Activated CD4-positive, alpha-beta T cell treated with anti-CD3 and anti-CD28 coated beads, Interleukin-2, Interleukin-6, amounts not matched to agents 100 ng/mL and 50 ng/mL, durations not matched to agents 16 hours and 8 hours (primary cell): ENCODE measurements around the gene NUDT1.

ENCODE experiments used
- DNase-seq: peaks from one replicate; pipeline ENCODE4 v3.0.0-alpha.2; 2020

The NUDT1 gene

GRCh38 chr7:2205036-2205780, 36.8 kb upstream of the NUDT1 start:
- DNase-seq, result no peak

DNA sequence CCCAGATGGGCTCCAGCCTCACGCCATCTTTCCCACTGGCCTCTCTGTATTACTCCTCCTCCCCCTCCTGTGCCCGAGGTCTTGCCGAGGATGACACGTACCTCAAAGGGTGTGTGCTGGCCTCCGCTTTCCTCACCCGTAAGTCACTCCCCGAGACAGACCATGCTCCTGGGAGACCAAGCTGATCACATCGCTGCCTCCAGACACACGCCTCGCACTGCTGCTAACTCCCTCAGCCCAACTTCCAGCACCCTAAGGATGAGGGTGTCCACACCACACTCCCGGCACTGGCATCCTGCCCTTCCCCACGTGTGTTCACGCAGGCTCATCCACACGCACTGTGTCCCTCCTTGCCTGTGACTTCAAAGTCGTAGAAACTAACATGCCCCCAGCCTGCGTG, 33.3 kb upstream of the NUDT1 start:
- no peak for DNase-seq

- peak; percentile 46 for DNase-seq
Observed at GRCh38 chr7:2209146-2209960, 32.7 kb upstream of the NUDT1 start.

DNA sequence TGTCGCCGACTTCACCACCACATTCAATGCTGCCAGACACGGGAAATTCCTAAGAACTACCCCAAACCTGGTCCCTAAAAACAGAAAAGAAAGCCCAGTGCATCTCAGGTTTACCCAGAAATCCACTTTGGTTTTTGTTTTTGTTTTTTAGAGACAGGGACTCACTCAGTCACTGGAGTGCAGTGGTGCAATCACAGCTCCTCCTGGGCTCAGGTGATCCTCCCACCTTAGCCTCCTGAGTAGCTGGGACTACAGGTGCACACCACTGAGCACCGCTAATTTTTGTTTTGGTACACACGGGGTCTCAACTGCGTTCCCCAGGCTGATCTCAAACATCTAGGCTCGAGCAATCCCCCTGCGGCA, 32.1 kb upstream of the NUDT1 start:
- DNase-seq, result no peak

- no peak for DNase-seq
Observed at GRCh38 chr7:2210551-2211258, 31.3 kb upstream of the NUDT1 start.

- DNase-seq, result no peak
Observed at GRCh38 chr7:2211259-2211880, 30.7 kb upstream of the NUDT1 start.

GRCh38 chr7:2211926-2212325, 30.1 kb upstream of the NUDT1 start:
- DNase-seq, result no peak

DNA sequence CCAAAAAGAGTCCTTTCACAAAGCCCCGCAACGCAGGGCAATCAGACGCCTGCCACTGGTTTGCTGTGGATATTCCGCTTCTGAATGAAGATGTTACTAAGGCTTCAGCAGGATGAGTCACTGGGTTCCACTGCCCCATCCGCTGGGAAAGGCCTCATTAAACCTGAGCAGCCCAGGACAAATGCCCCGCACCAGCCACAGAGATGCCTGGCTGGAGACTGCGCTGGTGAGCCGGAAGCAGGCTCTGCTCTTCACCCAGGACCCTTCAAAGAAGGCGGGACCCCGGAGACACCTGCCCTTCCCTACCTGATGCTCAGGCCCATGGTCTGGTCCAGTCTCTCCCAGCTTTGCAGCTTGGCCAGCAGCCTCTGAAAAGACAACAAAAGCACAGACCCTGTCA, 29.1 kb upstream of the NUDT1 start:
- DNase-seq, result no peak

GRCh38 chr7:2213551-2214215, 28.3 kb upstream of the NUDT1 start:
- DNase-seq, result no peak

DNA sequence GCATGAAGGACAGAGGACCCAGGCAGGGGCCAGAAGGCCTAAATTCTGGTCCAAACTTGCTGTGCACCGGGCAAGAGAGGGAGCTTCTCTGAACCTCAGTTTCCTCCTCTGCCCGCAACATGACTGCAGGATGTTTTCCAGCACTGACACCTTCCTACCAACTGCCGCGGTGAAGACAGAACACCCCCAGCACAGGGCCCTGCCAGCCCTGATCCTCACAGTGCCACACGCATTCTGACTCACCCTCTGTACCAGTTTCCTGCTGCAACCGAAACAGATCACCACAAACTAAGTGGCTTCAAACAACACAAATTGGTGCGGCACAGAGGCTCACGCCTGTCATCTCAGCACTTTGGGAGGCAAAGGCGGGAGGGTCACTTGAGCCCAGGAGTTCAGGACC, 27.4 kb upstream of the NUDT1 start:
- DNase-seq, result peak; percentile 87

- DNase-seq, result no peak
Observed at GRCh38 chr7:2215851-2216250, 26.2 kb upstream of the NUDT1 start.

- DNase-seq, result no peak
Observed at GRCh38 chr7:2217206-2217605, 24.8 kb upstream of the NUDT1 start.

DNA sequence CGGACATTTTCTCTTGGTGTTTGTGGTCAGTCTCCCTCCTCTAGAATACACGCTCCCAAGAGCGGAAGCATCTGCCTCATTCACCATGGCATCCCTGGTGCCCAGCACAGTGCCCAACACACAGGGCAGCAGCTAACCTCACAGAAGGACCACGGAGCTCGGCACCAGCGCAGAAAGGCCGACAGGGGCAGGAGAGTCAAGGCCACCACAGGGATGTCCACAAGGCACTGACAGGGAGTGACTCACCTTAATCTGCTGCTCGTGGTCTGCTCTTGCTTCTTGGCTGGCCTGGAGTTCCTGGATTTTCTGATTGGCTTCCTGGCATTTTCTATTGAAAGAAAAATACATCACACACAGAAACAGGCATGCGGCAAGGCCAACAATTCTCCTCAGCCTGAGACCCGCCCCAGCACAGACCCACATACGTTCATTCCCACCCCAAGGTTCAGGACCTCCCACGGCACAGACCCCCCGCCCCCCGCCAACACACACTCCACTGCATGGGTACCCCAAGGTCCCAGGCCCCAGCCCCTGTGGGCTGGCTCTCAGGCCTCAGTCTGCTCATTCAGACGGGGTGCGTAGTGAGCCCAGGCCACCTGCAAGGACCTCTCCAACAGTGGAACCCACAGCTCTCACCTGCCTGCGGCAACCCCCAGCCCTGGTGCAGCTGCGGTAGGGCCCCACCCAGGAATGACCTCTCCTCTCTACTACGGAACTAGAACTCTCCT, 24.1 kb upstream of the NUDT1 start:
- no peak for DNase-seq

DNA sequence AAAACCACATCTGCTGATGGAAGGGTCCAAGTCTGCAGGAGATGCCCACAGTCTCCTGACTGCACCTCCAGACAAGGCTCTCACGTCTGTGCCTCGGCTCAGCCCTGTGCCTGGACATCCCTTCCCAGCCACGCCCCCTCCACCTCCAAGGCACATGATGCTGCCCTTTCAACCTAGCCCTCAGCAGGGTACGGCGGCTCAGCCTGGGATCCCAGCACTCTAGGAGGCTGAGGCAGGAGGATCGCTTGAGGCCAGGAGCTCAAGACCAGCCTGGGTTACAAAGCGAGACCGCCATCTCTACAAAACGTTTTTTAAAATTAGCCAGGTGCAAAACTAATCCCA, 23.6 kb upstream of the NUDT1 start:
- DNase-seq, result no peak

- DNase-seq, result no peak
Observed at GRCh38 chr7:2219136-2219535, 22.9 kb upstream of the NUDT1 start.

- no peak for DNase-seq
Observed at GRCh38 chr7:2219606-2220005, 22.4 kb upstream of the NUDT1 start.

GRCh38 chr7:2220030-2220429, 22.0 kb upstream of the NUDT1 start:
- DNase-seq, result no peak

DNA sequence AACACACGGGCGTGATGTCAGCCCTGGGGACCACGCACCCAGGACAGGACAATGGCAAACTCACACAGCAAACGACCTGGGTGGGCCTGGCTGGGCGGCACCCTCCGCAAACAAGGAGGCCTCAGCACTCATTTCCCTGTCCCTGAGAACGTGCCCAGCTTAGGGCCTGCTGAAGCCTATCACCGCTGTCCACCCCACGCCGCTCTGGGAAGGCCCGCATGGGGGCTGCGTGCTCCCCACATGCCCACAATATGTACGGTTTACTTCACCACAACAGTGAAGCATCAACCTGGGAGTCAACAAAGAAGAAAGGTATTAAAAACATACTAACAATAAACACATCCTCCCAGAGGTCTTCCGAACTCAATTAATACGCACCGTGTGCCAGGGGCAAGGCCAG, 21.5 kb upstream of the NUDT1 start:
- no peak for DNase-seq

DNA sequence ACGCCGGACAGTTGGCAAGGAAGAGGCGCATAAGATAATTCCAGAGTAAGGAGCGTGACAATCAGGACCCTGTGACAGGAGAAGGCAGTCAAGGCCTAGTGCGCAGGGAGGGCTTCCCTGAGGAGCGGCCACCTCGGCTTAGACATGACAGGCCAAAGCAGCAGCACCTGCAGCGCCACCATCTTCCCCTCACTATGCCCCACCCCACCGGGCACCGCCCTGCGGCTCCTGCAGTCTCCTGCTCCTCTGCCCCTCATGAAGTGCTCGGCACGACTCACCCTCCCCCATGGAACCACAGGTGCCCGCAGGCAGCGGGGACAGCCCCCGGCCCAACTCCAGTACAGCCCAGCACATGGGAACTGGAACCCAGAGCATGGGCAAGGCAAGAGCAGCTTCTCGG, 21.1 kb upstream of the NUDT1 start:
- no peak for DNase-seq

GRCh38 chr7:2222516-2222915, 19.5 kb upstream of the NUDT1 start:
- DNase-seq, result no peak

- DNase-seq, result no peak
Observed at GRCh38 chr7:2223321-2223720, 18.7 kb upstream of the NUDT1 start.

DNA sequence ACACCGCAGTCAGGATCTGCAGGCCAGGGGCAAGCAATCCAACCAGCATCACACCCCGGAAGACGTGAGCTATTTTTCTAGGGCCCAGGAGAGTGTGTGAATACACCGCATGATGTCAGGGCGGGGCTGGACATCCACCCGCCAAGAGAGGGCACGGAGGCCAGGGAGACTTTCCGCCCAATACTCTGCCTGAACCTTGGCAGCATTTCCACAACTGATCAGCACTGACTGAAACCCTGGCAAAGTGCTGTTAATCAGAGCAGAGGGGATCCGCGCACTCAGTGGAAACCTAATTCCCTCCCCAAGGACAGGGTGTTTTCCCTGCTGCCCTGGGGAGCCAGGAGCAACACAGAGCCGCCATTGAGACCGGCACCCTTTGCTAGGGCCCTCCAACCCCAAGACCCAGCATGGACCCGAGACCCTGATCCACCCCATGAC, 17.5 kb upstream of the NUDT1 start:
- no peak for DNase-seq
